ENCODE measurements around the gene ERI3. TPM values are rescaled to one million over a fixed set of nuclear protein-coding genes. Genes with fewer than 3 reads are reported as not detected.

ERI3 gene
- total RNA-seq, 1 donor from 2014 or later: 40.6 TPM

GRCh38 chr1:44323947-44324346, 31.1 kb downstream of the ERI3 start:
- Mint-ChIP-seq H3K27ac (no peak overlapping the region), H3K27me3 (ENCODE audit: low read depth) (no peaks in the 10 kb centered on the region), H3K36me3 (ENCODE audit: low read depth) (peaks cover 2% of the 10 kb centered on the region), H3K4me1 (ENCODE audit: low read depth) (peaks cover under 1% of the 10 kb centered on the region), H3K4me3 (ENCODE audit: low read depth) (no peak overlapping the region), H3K9me3 (no peaks in the 10 kb centered on the region)
- intact Hi-C loops (cut with micrococcal nuclease): no loop called here
- DNase-seq (ENCODE audit: low spot score): no peak

DNA sequence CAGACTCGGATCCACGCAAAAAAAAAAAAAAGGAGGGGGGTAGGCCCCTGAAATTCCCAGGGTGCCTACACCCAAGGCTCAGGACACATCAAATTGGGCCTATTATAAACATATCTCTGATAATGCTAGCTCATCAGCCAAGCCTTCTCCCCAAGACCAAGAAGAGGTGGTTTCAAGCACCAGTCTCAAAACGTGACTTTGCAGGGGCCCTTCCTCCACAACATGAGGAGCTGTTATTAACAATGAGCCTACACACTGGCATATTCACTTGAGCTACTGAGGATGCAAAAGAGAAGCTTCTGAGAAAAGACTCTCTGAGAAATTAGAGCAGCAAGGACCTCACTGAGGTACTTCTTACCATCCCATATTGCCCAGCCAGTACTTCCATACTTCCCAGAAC, 32.7 kb downstream of the ERI3 start:
- no peaks in the 10 kb centered on the region for H3K27me3 Mint-ChIP-seq (ENCODE audit: low read depth)
- H3K36me3 Mint-ChIP-seq (ENCODE audit: low read depth): peaks cover 5% of the 10 kb centered on the region
- no peak overlapping the region for H3K27ac Mint-ChIP-seq
- no peaks in the 10 kb centered on the region for H3K9me3 Mint-ChIP-seq
- no peak for DNase-seq (ENCODE audit: low spot score)
- peaks cover 10% of the 10 kb centered on the region for H3K4me1 Mint-ChIP-seq (ENCODE audit: low read depth)
- intact Hi-C loops (cut with micrococcal nuclease): no loop called here
- no peak overlapping the region for H3K4me3 Mint-ChIP-seq (ENCODE audit: low read depth)

- intact Hi-C loops (cut with micrococcal nuclease): no loop called here
- H3K36me3 Mint-ChIP-seq (ENCODE audit: low read depth): peaks cover 9% of the 10 kb centered on the region
- DNase-seq (ENCODE audit: low spot score): no peak
- H3K27ac Mint-ChIP-seq: no peak overlapping the region
- H3K9me3 Mint-ChIP-seq: no peaks in the 10 kb centered on the region
- H3K27me3 Mint-ChIP-seq (ENCODE audit: low read depth): no peaks in the 10 kb centered on the region
- peaks cover 16% of the 10 kb centered on the region for H3K4me1 Mint-ChIP-seq (ENCODE audit: low read depth)
- no peak overlapping the region for H3K4me3 Mint-ChIP-seq (ENCODE audit: low read depth)
These were observed 33.6 kb downstream of the ERI3 start for GRCh38 chr1:44321466-44321865.

GRCh38 chr1:44318097-44319088, 36.7 kb downstream of the ERI3 start:
- no peaks in the 10 kb centered on the region for H3K9me3 Mint-ChIP-seq
- H3K36me3 Mint-ChIP-seq (ENCODE audit: low read depth): peaks cover 14% of the 10 kb centered on the region
- no peaks in the 10 kb centered on the region for H3K27me3 Mint-ChIP-seq (ENCODE audit: low read depth)
- intact Hi-C loops (cut with micrococcal nuclease): loop anchor here (1.0 kb wide), 1 partner anchor 100 kb away; no protein-coding TSS in a partner anchor
- H3K4me1 Mint-ChIP-seq (ENCODE audit: low read depth): peaks cover 21% of the 10 kb centered on the region
- H3K27ac Mint-ChIP-seq: no peak overlapping the region
- DNase-seq (ENCODE audit: low spot score): peak; percentile 19
- no peak overlapping the region for H3K4me3 Mint-ChIP-seq (ENCODE audit: low read depth)

GRCh38 chr1:44316231-44316759, 38.8 kb downstream of the ERI3 start:
- no peak overlapping the region for H3K4me3 Mint-ChIP-seq (ENCODE audit: low read depth)
- peaks cover 18% of the 10 kb centered on the region for H3K36me3 Mint-ChIP-seq (ENCODE audit: low read depth)
- peaks cover 21% of the 10 kb centered on the region for H3K4me1 Mint-ChIP-seq (ENCODE audit: low read depth)
- no peak for DNase-seq (ENCODE audit: low spot score)
- peak overlapping the region; percentile 17 for H3K27ac Mint-ChIP-seq
- intact Hi-C loops (cut with micrococcal nuclease): no loop called here
- no peaks in the 10 kb centered on the region for H3K27me3 Mint-ChIP-seq (ENCODE audit: low read depth)
- H3K9me3 Mint-ChIP-seq: no peaks in the 10 kb centered on the region

DNA sequence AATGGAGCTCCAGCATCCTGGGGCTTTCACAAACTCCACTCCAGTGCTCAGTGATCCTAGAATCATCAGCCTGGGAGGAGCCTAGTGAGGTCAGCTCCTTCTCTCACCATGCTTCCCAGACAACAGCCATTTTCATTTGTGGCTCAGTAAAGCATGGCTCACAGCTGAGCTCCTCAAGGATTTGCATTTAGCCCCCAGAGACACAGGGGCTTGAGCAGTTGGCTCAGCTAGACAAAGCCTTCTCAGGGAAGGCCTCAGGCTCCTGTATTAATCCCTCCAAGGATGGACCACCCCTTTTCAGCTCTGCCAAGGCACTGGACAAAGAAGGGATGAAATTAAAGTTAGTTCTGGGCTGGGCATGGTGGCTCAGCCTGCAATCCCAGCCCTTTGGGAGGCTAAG, 39.5 kb downstream of the ERI3 start:
- no peak overlapping the region for H3K27ac Mint-ChIP-seq
- H3K27me3 Mint-ChIP-seq (ENCODE audit: low read depth): no peaks in the 10 kb centered on the region
- no peak for DNase-seq (ENCODE audit: low spot score)
- peaks cover 21% of the 10 kb centered on the region for H3K4me1 Mint-ChIP-seq (ENCODE audit: low read depth)
- H3K9me3 Mint-ChIP-seq: no peaks in the 10 kb centered on the region
- H3K36me3 Mint-ChIP-seq (ENCODE audit: low read depth): peaks cover 18% of the 10 kb centered on the region
- intact Hi-C loops (cut with micrococcal nuclease): no loop called here
- H3K4me3 Mint-ChIP-seq (ENCODE audit: low read depth): no peak overlapping the region

DNA sequence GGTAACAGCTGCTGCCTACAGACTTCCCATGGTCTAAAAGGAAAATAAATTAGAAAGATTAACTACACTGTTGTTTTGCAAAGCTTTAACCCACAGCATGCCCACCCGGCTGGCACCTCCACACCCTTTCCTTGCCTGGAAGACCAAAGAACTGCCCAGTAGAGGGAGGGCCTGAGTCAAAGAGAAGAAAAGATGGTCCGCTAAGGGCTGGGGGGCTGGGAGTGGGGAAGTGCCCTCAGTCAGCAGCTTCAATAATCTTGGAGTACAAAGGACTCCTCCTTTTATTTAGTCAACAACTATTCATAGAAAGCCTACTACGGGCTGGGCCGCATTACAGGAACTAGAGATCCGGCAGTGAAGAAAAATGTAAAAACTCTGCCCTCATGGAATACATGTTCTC, 40.6 kb downstream of the ERI3 start:
- Mint-ChIP-seq H3K27me3 (ENCODE audit: low read depth) (no peaks in the 10 kb centered on the region), H3K4me3 (ENCODE audit: low read depth) (no peak overlapping the region), H3K27ac (no peak overlapping the region), H3K36me3 (ENCODE audit: low read depth) (peaks cover 21% of the 10 kb centered on the region), H3K9me3 (no peaks in the 10 kb centered on the region), H3K4me1 (ENCODE audit: low read depth) (peaks cover 23% of the 10 kb centered on the region)
- intact Hi-C loops (cut with micrococcal nuclease): no loop called here
- no peak for DNase-seq (ENCODE audit: low spot score)

DNA sequence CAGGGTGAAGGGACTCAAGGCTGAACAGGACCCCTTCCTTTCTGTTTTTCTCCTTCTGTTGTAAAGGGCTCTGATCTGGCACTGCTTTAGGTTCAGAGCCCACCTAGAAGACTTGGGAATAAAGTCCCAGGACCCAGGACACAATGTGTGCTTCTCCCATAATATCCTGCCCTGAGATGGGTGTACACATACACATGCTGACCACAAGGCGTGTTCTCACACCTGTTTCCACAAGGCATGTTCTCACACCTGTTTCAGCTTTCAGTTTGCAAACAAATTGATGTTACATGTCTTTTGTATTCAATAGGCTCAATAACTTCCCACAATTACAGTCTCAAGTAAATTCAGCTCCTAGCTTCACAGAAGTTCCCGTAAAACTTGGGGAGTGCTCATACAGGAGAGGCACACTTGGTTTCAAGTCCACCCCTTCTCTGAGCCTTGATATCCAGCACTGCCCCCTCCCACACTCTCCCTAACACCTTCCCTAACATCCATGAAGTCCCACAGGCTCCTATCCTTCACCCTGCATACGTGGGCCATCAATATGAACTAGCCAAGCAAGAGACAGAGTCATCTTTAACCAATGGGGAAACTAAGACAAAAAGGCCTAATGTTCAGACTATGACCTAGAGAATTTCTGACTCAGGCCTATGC, 41.7 kb downstream of the ERI3 start:
- Mint-ChIP-seq H3K27me3 (ENCODE audit: low read depth) (no peaks in the 10 kb centered on the region), H3K27ac (no peak overlapping the region), H3K4me1 (ENCODE audit: low read depth) (peaks cover 17% of the 10 kb centered on the region), H3K4me3 (ENCODE audit: low read depth) (no peak overlapping the region), H3K36me3 (ENCODE audit: low read depth) (peaks cover 23% of the 10 kb centered on the region), H3K9me3 (no peaks in the 10 kb centered on the region)
- DNase-seq (ENCODE audit: low spot score): no peak
- intact Hi-C loops (cut with micrococcal nuclease): no loop called here

DNA sequence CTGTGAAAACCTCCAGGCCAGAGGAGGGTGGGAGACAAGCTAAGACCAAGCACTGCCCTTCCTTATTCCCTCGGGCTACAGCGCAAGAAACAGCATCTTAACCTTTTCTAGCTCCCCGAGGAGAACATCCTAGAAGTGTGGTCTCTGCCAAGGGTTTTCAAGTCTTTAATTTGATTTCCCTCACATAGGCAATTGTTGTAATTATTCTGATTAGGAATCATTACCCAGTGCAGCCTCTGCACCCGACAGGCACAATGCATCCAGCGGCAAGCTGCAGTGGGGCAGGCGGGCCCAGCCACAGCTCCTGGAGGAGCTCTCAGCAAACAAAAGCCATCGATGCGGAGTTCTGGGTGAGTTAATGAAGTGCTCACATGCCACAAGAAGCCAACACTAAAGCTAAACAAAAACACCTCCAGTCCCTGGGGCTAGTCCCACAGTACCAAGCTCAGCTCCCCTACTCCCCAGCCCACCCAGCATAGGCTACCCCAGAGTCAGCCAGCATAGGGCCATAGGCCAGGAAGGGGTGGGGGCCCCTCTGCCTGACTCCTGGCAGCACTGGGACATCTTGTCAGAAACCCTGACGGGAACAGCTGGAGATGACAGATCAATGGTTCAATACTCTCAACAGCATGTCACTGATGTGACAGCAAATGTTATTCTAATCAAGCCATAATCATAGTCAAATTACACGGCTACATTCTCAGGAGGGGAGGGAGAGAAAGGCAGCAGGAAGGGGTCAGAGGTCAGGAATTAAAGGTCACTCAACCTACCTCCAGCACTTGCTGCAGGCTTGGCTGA, 42.5 kb downstream of the ERI3 start:
- Mint-ChIP-seq H3K4me1 (ENCODE audit: low read depth) (peaks cover 13% of the 10 kb centered on the region), H3K9me3 (no peaks in the 10 kb centered on the region), H3K4me3 (ENCODE audit: low read depth) (no peak overlapping the region), H3K27me3 (ENCODE audit: low read depth) (no peaks in the 10 kb centered on the region), H3K27ac (no peak overlapping the region), H3K36me3 (ENCODE audit: low read depth) (peaks cover 30% of the 10 kb centered on the region)
- intact Hi-C loops (cut with micrococcal nuclease): no loop called here
- no peak for DNase-seq (ENCODE audit: low spot score)

- Mint-ChIP-seq H3K4me3 (ENCODE audit: low read depth) (no peak overlapping the region), H3K27me3 (ENCODE audit: low read depth) (no peaks in the 10 kb centered on the region), H3K4me1 (ENCODE audit: low read depth) (peaks cover 14% of the 10 kb centered on the region), H3K36me3 (ENCODE audit: low read depth) (peaks cover 37% of the 10 kb centered on the region), H3K27ac (no peak overlapping the region), H3K9me3 (no peaks in the 10 kb centered on the region)
- no peak for DNase-seq (ENCODE audit: low spot score)
- intact Hi-C loops (cut with micrococcal nuclease): no loop called here
These were observed 45.1 kb downstream of the ERI3 start for GRCh38 chr1:44310006-44310405.

DNA sequence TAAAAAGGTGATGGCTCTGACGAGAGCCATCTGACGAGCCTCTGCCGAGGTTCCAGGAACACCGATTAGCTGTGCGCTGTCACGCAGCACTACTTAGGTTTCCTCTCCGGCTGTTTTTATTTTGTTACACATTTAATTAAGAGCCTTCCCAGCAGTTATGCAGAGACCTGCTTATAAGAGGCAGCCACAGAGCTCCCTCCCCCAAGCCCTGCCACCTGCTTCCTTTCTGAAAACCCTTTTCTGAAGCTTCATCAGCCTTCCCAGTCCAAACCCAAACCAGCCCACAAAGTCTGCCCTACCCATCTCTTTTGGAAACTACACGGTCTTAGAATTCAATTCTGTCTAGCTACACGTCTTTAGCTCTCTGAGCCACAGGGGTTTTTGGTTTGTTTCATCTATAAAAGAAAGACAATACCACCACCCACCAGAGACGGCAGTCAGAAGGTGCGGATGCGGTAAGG, 49.1 kb downstream of the ERI3 start:
- Mint-ChIP-seq H3K4me3 (ENCODE audit: low read depth) (no peak overlapping the region), H3K27ac (peak overlapping the region; percentile 47)

GRCh38 chr1:44303532-44303931, 51.5 kb downstream of the ERI3 start:
- Mint-ChIP-seq H3K36me3 (ENCODE audit: low read depth) (peaks cover 39% of the 10 kb centered on the region), H3K4me3 (ENCODE audit: low read depth) (no peak overlapping the region), H3K9me3 (no peaks in the 10 kb centered on the region), H3K27me3 (ENCODE audit: low read depth) (no peaks in the 10 kb centered on the region), H3K4me1 (ENCODE audit: low read depth) (peaks cover 14% of the 10 kb centered on the region), H3K27ac (no peak overlapping the region)
- DNase-seq (ENCODE audit: low spot score): no peak
- intact Hi-C loops (cut with micrococcal nuclease): no loop called here

More for the DNA sequence above, 49.1 kb downstream of the ERI3 start:
- no peak for DNase-seq (ENCODE audit: low spot score)
- intact Hi-C loops (cut with micrococcal nuclease): no loop called here
- Mint-ChIP-seq H3K4me1 (ENCODE audit: low read depth) (peaks cover 15% of the 10 kb centered on the region), H3K9me3 (no peaks in the 10 kb centered on the region), H3K36me3 (ENCODE audit: low read depth) (peaks cover 48% of the 10 kb centered on the region), H3K27me3 (ENCODE audit: low read depth) (no peaks in the 10 kb centered on the region)
